C1 segment of cervical spinal cord (tissue), 14 donors: ENCODE results near the gene BTBD8.
"Not testable (repeated sequence)": the region's sequence is repeated elsewhere in the genome, so short reads cannot be mapped to it uniquely, and the experiment has no call there.

ENCODE experiments used
- DNase-seq, 14 donors: peaks; one replicate each; lab custom pipeline; 2025; lab: John Stamatoyannopoulos, UW

The BTBD8 gene

DNA sequence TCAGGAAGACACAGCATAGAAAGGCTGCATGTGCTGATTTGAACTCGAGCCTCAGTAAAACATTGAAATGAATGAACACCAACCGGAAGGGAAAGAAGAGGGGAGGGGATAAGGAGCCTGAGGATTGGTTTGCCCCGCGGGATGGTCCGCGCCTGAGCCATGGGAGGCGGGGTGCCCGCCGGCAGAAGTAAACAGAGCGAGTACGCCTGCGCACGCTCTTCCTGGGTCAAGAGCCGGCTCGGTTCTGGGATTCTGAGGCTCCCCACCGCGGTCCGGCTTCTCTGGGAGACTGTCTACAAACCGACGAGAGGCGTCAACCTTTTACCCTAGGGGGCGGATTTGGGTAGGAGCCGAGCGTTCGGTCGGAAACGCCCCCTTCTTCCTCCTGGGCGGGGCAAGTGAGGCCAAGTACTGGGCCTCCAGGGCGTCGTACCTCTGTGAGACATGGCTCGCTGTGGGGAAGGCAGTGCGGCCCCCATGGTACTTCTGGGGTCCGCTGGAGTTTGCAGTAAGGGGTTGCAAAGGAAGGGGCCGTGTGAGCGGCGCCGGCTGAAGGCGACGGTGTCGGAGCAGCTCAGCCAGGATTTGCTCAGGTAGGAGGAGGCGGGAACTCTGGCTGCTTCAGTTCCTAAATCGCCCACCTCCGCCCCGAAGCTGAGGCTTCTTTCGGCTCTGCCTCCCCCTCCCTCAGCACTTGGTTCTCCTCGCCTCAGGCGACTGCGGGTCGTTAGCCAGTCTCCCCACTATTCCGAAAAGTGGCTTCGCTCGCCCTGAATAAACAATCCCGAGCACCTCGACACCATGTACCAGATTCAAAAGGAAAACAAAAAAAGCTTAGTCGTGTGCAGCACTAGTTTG is at the start of gene BTBD8:
Gene BTBD8 (plus strand): TSS at position 218 of the 858 bp plus-strand sequence. CDS start 227 bp downstream, at position 445.
- peak in 13 of 14 donors; percentile 37 to 86 (median 75) for DNase-seq

GRCh38 chr1:92030656-92031107 is 49.5 kb upstream of the BTBD8 start:
- DNase-seq: peak in 2 of 14 donors; percentile 1 to 65

DNA sequence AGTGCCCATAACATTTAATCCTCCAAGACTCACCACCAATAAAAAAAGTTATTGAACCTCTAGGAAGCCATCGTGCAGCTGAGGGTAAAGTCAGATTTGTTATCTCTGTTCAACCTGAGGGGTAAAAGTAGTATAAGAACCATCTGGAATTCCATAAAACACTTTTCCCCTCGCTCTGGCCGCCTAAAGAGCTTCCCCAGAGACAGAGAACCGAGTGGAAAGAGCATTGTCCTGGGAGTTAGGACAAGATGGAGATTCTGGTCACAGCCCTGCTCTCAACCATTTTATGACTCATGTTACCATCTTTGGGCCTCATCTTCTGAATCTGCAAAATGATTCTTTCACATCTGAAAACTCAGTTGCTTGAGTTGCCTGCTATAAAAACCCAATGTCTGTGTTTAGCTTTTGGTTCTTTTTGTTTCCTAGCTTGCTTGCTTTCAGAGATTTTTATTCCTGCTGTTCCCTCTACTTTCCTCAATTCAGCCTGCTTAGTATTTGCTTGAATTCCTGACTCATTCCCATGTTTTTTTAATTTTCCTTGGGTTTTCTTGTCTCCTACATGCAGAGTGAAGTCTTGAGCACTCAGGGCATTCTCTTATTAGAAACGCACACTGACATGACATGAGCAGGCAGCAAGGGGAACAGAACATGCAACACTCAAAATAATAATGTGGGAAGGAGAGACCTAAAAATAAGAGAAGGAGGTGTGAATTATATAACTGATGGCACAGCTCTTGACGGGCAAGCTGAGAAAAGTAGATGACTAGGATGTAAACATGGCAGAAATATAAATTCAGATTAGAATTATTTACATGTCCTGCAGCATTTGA is 48.6 kb upstream of the BTBD8 start:
- DNase-seq: no peak

GRCh38 chr1:92037400-92037799 is 42.7 kb upstream of the BTBD8 start:
- no peak for DNase-seq

- DNase-seq: no peak
Observed at GRCh38 chr1:92038695-92039346, 41.3 kb upstream of the BTBD8 start.

DNA sequence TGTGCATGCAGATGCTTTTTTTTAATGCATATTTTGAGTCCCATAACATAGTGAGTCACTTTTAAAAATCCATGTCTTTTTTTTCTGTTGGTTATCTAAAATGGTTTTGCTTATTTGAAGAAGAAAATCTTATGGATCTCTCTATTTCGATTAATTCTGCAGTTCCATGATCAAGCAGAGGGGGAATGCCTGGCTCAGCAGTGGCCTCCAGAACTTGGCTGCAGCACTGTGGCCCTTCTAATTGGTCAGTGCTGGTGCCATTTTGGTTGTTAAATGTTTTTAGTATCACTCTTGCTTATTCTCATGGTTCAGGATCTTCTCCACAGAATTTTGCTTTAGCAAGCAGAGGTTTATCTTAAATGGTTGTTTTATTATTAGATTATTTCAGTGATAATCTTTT is 39.2 kb upstream of the BTBD8 start:
- DNase-seq: no peak

GRCh38 chr1:92043621-92044020 is 36.5 kb upstream of the BTBD8 start:
- DNase-seq: no peak

DNA sequence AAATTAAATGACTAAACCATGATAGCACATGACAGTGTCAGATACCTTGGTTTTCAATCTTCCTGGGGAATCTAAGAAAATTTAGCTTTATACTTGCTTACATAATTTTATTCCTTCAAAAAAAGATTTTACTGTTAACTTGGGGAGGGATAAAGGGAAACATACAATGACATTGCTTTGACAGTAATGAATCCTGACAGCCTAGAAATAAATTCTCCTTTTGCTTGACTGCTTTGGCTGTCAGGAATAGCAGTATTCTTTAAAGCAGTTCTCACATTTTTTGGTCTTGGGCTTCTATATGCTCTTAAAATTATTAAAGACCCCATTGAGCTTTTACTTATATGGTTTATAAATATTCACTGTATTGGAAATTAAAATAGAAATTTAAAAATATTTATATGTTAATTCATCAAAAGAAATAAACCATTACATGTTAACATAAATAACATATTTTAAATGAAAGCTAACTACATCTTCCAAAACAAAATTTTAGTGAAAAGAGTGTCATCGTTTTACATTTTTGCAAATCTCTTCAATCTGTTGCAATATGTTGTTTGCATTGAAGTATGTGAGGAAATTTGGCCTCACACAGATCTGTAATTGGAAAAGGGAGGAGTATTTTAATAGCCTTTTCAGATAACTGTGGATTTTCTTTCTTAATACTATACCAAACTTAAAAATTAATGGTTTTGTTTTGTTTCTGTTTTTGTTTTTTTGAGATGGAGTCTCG is 34.2 kb upstream of the BTBD8 start:
- DNase-seq: no peak

GRCh38 chr1:92051948-92052347 is 28.2 kb upstream of the BTBD8 start:
- DNase-seq: no peak

DNA sequence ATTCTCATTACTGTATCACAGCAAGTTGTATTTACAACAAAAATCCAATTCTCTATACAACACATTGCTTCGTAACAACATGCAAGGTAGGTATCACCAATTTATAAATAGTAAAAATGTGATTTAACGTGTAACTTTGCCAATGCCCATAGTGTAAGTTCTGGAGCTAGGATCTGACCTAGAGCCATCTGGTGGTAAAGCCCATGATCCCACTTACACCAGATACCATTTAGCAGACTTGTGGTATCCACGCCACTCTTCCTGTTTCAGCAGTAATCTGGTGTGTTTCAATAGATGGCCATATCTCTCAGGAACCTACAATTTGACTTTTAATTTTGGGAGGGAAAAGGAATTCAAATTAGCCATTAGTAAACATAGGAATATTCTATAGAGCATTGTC is 15.1 kb upstream of the BTBD8 start:
- DNase-seq: no peak

DNA sequence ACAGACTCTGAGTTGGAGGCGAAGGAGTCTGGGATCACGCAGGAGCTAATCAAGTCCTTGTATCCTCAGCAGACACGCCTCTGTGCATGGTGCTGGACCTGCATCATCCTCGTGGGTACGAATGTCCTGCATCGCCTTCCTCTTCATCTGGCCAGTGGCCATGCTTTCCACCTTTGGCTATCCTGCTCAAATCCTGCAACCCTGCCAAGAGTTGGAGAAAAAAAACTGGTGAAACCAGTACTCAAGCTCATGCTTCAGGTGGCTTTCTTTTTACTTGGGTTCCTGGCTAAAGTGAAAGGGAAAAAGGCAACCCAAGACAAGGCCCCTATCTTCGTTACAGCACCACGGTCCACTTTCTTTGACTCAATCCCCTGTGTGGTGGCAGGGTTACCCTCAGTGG is 13.8 kb upstream of the BTBD8 start:
- DNase-seq: no peak

DNA sequence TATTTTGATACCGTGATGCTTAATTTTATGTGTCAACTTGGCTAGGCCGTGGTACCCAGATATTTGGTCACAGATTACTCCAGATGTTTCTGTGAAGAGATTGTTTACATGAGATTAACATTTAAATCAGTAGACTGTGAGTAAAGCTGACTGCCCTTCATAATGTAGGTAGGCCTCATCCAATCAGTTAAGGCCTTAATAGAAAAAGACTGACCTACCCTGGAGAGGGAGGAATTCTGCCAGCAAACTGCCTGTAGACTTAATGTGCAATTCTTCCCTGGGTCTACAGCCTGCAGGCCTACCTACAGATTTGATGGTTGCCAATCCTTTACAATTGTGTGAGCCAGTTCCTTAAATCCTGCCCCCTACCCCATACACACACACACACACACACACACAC is 9.3 kb upstream of the BTBD8 start:
- DNase-seq: no peak

DNA sequence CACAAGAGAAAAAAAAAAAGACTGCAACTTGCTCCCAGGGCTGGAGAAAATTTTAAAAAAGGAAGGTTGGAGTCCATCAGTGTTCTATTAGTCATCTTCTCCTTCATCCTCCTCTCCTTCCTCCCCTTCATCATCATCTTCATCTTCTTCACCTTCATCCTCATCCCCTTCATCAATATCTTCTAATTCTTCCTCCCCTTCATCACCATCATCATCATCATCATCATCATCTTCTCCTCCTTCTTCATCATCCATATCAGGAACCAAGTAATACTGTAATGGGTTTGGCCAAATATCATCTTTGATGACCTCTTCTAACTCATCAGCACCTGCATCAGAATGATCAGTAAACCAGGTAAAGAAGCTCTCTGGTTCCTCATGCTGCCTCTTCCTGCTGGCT is 5.7 kb upstream of the BTBD8 start:
- DNase-seq: not testable (repeated sequence)

- no peak for DNase-seq
Observed at GRCh38 chr1:92075311-92075710, 4.8 kb upstream of the BTBD8 start, which contains the start of gene SETSIP. TSS of gene SETSIP (minus strand) at chr1:92075411. CDS start at chr1:92075411, 0 bp downstream.

- DNase-seq: no peak
Observed at GRCh38 chr1:92076363-92076762, 3.8 kb upstream of the BTBD8 start.

DNA sequence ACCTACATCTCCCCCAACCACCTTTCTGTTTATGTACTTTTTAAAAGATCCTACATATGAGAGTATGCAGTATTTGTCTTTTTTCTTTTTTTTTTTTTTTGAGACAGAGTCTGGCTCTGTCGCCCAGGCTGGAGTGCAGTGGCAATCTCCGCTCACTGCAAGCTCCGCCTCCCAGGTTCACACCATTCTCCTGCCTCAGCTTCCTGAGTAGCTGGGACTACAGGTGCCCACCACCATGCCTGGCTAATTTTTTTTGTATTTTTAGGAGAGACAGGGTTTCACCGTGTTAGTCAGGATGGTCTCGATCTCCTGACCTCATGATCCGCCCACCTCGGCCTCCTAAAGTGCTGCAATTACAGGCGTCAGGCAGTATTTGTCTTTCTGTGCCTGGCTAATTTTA is 2.1 kb upstream of the BTBD8 start:
- DNase-seq: not testable (repeated sequence)

GRCh38 chr1:92079441-92079840 is 704 bp upstream of the BTBD8 start:
- no peak for DNase-seq

- DNase-seq: peak in 1 of 14 donors; percentile 44
Observed at GRCh38 chr1:92081031-92081430, 886 bp downstream of the BTBD8 start.

DNA sequence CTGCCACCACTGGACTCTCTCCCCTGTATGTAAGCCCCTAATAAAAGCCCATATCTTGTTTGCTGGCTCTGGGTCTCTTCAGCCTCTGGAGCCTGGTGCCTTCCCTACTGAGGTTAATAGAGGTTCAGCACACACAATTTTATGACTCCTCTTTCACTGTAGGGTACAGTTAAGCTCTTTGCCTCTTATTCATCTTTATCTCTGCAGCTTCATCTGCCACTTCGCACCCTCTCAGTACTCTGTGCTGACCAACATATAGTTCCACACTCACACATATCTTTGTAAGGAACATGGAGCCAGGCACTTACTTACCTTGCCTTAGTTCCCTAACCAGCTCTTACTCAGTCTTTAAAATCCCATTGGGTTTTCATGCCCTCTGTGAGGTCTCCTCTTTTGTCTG is 4.5 kb downstream of the BTBD8 start:
- no peak for DNase-seq

DNA sequence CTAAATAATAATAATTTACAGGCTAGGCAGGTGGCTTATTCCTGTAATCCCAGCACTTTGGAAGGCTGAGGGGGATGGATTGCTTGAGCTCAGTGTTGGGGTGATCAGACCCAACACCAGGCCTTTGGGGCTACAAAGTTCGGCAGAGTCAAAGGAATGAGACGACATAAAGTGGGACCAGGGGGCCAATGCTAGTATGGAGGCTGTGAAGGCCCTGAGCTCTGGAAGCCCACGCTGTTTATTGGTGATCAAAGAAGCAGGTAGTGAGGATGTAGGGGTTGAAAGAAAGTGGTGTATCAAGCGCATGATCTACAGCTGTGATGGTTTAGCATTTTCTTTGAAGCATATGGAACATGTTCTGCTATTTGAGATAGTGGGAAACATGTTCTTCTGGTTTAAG is 5.6 kb downstream of the BTBD8 start:
- DNase-seq: no peak

GRCh38 chr1:92087542-92087941 is 7.4 kb downstream of the BTBD8 start:
- no peak for DNase-seq
